Measurements from ENCODE around the gene NPBWR2.

Gene NPBWR2

DNA sequence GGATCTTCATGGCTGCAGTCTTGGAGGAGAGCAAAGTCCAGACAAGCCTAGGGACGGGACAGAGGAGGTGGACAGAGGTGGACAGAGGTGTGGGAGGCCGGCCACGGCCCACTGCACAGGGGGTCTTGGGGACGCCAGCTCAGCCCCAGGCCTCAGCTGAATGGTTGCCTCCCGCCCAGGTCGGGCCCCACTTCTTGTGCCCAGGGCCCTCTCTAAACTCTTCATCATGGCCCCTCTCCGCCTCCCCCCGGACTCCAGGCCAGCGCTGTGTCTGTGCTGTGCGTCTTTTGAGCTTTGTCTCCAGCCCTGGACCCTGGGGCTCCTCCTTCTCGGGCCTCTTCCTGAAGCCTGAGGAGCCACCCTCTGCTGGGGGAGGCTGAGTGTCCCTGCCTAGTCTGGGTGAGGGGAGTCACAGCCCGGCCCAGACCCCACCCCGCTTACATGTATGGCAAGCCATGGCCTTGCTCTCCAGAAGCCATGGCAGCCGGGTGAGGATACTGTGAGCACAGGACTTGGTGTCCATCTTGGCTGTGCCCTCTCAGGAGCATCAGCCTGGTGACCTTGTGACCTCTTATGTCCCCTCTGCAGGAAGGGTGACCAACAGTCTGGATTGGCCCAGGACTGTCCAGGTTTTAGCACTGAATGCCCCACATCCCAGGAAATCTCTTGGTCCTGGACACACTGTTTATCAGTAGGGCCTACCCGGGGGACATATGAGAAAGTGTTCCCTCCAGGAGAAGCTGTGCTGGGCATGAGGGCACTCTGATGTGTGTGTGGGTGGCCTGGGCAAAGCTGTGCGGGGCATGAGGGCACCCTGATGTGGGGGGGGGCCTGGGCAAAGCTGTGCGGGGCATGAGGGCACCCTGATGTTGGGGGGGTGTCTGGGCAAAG, 9.4 kb upstream of the NPBWR2 start:
- DNase-seq = no peak

DNA sequence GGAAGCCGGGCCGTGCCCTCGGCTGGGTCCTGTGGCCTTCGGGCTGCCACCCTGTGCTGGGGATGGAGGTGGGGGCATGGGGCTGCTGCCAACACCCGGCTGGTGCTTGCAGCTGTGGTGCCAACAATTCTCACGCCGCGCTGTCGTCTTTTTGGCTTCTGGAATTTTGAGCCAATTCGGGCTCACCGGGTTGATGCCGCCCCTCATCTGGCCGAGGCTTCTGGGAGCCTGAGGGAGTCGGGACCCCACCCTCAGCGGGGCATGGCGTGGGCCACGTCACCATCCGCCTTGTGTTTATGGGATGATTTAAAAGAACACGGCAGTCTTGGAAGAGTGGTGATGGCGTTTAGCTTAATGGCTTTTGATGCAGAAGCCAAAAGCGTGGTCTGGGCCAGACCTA, 8.7 kb upstream of the NPBWR2 start:
- DNase-seq = no peak

DNA sequence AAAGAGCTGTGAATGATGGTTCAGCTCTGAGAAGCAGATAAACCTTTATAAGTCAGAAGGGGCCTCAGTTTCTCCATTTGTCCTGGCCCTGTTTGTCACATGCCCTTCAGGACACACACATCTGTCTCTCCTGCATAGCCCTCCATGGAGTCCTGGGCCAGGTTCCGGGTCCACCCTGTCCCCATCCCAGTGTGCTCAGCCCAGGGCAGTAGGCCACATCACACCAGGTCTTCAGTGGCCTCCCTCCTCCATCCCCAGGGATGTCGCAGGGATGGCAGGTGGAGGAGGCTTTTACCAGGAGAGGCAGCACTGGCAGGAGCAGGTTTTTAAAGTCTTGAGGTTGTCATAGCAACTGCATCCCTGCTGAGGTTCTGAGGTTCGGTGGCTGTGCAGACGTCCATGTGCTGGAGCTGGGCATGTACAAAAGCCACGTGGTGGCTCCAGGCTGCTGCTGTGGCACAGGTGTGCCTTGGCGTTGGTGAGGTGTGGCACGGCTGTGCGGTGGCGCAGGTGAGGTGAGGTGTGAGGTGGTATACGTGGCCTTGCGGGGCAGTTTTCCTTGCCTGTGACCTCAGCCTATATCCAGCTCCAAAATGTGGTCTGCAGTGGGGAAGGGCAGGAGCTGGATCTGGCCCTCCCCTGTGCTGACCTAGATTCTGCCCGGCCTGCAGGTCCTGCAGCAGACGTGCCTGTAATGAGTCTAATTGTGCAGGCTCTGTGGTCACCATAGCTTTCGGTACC, 8.0 kb upstream of the NPBWR2 start:
- DNase-seq = no peak

DNA sequence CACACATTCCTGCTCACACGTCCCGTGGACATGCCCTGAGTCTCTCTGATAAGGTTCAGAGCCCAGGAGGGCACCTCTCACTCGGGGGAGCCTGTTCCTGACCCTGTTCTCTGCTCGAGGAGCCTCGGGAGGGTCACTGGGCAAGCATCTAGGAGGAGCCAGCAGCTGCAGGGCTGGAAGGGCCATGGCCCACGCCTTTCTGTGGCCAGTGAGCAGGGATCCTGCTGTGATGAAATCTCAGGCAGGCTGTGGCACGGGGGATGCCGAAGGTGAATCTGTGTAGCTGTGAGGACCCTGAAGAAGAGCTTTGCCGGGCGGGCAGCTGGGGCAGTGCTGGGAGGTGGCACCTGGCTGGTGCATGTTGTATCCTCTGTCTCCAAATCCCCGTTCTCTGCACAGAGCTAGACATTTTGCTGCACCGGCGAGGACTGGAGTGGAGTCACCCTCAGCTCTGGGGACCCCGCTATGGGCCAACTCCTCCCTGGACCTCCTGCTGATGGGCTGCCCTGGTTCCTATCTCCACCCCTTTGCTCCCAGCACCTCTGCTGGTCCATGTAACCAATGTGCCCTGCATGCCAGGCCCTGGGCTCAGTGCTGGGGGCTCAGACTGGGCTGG, 7.1 kb upstream of the NPBWR2 start:
- DNase-seq = no peak

DNA sequence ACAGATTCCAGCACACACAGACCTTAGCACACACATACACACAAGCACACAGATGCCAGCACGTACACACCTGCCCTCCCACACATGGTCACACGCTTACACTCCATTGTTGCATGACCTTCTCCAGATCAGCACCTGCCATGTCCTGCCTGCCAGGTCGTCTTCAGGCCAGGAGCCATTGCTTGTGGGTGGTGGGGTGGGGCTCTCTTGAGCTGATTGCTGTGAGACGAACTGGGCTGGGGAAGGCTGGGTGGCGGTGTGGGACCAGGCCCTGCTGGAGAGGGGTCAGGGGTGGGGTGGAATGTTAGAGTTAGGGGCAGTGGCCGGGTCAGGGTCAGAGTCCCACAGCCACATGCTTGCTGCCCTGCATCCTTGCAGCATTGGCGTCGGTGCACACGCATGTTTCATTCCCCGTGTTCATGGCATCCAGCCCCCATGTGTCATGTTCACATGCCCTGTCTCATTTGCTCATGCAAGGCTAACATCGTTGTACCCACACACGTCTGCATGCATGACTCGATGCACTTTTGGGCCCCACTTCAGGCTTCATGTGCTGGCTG, 6.5 kb upstream of the NPBWR2 start:
- DNase-seq = no peak

DNA sequence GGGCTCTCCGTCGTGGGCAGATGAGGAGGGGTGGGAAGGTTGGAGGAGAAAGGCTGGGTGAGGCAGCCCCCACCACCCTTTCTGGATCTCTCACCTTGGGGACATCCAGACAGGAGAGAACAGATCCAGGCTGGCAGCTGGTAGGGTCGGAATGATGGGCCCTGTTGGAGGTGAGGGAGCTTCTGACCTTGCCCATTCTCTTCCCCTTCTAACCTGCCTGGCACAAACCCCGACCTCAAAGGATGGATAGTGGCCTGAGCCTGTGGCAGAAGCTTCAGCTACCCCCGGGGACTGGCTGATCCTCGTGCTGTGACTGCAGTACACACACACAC, 6.0 kb upstream of the NPBWR2 start:
- no peak for DNase-seq

DNA sequence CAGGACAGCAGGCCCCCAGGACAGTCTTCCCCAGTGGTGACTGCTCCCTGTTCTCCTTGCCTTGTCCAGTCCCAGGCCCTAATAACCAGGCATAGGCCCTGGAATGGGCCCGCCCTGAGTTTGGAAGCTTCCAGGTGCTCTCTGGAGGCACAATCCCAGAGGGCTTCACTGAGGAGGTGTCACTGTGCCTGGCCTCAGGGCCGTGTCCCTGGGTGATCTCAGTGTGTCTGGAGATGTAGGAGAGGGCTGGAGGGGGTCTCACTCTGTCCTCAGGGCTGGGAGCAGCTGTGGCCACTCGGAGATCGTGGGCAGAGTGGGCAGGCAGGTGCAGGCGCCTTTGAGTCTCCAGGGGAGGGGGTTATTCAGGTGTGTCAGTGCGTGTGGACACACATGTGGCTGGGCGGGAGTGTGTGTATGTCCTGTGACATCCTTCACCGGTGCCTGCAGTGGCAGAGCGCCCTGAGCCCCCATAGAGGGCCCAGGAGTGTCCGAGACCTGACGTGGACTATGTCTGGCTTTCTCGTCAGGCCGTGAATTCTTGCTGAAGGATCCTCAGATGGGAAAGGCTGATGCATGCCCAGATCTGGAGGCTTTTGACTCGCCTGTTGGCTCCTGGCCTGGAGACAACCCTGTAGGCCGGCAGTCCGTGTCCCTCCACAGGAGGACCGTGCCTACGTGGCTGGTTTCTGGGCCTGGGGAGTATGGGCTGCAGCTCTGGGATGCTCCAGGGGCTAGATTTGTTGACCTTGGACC, 5.5 kb upstream of the NPBWR2 start:
- no peak for DNase-seq

DNA sequence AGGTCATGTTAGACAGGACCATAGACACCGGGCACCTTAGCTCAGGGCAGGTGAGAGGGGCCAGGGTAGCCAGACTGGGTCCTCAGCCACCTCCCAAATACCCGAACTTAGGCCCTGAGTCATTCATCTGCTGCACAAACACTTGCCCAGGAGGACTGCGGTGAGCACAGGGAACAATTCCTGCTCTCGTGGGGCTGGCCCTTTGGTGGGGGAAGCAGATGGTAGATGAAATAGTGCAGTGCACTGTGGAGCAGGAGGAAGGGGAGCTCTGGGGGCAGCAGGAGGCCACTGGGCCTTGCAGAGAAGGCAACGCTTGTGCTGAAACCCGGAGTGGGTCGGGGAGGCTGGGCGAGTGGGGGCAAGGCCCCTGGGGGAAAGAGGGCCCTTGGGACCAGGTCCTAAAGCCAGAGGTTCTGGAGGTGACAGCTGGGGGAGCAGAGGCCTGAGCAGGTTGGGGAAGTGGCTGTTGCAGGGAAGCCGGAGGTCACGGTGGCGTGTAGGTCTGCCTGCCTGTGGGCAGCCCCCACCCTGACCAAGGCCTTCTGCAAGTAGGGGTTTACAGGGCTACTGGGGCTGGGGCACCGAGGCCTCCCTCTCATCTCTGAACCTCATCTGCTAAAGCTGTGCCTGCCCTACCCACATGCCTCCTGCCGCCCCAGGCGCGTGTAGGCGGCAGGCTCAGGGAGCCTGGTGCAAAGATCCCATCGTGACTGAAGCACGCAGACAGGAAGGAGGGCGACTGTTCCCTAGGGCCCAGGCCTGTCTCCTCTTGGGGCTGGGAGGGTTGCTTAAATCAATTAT, 4.7 kb upstream of the NPBWR2 start:
- DNase-seq = no peak

DNA sequence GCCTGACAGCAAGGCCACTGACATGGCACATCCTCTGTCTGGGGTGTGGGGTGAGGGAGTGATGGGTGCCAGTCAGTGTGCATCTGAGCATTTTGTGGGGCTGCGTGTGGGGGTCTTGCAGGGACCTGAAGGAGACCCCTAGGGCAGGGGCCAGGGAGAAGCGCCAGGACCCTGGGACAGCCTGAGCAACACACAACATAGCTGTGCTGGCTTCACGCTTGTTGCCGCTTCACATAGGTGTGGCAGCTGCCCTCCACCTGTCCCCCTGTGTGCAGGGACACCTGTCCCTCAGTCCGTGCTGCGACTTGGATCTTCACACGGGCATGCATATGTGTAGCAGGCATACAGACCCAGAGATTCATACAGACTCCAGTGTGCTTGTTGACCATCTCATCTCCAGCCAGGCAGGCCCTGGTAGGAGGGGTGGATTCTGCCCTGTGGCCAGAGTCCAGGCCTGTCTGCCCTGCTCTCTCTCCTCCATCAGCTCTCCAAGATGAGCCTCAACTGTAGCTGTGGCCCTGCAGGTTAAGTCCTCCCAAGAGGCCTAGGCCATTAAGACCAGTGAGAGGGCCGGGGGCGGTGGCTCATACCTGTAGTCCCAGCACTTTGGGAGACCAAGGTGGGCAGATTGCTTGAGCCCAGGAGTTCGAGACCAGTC, 3.2 kb upstream of the NPBWR2 start:
- DNase-seq = no peak

DNA sequence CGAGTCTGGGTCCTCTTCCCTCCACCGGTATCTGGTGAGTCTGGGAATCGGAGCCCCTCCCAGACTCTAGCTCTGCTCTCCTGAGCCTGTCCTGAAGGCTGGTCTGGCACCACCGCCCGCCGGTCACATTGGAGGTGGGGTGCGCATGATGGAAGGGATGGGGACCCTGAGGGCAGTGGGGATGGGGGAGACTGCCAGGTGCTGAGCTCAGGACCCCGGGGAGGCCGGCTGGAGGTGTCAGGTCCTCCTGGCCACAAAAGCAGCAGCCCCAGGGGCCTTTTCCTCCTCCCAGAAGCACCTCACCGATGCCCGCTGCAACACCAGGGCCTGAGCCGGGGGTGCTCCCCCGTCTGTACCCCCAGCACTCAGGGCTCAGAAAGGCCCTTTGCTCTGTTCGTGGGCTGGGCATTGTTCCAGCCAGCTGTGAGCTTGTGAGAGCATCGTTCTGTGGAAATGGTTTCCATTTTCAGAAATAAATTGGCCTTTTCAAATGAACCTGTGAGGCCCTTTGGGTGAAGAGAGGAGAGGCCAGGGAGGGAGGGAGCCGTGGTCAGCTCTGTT, 2.5 kb upstream of the NPBWR2 start:
- DNase-seq = no peak

DNA sequence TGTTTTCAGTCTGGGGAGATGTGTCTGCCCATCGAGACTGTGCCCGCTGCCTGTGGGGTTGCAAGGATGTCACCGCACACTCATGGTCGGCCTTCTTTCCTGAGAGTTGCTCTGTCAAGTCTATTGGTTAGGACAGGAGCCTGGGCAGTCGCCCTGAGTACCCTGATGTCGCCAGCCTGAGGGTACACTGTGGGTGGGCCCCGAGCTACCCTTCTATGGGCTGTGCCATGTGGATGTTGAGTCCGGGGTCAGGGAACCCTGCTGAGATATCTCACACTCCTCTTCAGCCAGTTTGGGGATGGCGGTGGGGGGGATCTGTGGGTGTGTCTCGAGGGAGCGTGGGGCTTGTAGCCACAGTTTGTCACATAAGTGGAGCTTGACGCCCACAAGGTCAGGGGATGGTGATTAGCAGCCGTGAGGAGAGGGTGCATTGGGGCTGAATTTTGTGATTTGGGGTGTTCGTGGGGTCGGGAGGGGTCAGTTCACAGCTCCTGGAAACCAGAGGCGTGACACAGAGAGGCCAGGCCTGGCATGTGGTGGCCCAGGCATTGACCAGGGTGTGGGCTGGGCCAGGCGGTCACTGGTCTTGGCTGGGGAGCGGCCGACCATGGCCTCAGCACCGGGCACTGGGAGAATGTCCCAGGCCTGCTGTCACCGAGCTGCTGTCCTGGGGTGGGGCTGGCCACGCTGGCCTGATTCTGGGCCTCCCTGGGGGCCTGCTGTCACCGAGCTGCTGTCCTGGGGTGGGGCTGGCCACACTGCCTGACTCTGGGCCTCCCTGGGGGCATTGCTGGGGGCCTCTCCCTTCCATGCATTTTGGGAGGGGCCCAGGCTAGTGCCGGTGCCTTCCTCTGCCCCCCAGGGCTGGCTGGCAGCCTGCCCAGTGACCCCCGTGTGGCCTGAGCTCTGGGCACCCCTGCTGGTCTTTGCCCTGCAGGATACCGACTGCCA, 1.6 kb upstream of the NPBWR2 start:
- DNase-seq = no peak

DNA sequence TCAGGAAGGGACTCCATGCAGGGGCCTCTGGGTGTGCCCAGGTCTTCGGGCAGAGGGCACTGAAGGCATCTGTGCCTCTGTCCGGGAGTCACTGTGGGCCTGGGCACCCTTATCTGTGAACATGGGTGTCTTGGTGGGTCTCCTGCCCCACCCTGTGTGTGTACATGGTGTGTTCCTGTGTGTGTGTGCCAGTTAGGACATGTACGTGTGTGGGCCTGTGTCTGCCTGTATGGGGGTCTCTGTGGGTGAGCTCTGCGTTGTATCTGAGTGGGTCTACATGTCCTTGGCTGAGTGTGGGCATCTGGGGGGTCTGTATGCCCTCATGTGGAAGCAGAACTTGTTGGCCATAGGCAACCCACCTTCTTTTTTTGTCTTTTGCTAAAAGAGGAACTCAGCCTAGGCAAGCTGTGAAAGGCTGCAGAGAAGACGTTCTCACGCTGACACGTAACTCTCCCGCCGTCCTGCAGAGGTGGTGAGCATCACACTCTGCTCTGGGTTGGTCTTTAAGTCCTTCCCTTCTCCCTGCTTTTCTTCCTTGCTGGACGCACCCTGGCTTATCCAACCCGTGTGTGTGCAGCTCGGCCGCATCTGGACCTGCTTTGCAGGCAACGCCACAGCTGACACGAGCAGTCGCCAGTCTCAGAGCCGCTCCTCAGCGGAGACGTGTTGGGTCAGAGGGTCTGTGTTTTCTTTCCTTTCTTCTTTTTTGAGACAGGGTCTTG, 532 bp upstream of the NPBWR2 start:
- no peak for DNase-seq

DNA sequence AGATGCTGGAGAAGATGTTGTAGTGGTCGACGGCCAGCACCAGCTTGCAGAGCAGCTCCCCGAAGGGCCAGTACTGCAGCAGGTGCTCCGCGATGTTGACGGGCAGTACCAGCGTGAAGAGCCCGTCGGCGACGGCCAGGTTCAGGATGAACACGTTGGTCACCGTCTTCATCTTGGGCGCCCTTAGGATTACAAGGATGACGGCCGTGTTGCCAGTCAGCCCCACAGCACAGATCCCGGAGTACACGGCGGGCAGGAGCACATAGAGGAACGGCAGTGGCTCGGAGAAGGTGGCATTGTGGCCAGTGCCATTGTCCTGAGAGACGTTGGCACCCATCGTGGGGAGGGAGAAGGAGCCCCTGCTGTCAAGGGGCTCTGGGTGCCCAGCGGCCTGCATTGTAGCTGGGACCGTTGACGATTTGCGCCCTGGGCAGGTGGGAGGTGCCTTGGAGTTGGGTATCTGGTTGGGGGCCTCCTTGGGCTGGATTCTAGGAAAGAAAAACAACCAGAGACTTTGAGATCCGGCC, 867 bp downstream of the NPBWR2 start:
- no peak for DNase-seq

DNA sequence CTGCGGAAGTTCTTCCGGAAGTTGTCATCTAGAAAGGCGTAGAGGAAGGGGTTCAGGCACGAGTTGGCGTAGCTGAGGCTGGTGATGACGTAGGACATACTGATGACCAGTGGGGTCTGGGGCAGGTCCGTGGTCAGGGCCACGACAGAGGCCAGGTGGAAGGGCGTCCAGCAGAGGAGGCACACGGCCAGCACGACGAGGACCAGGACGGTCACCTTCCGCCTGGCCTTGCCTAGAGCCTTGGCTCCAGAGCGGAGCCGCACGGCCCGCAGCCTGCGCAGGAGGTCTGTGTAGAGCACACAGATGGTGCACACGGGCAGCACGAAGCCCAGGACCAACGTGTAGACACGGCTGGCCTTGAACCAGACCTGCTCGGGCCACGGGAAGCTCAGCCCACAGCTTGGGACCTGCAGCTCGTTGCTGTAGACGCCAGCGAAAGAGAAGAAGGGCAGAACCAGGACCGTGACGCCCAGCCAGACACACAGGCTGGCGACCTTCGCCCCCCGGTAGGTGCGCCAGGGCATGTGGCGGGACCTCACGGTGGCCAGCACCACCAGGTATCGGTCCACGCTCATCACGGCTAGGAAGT, 1.4 kb downstream of the NPBWR2 start:
- no peak for DNase-seq

DNA sequence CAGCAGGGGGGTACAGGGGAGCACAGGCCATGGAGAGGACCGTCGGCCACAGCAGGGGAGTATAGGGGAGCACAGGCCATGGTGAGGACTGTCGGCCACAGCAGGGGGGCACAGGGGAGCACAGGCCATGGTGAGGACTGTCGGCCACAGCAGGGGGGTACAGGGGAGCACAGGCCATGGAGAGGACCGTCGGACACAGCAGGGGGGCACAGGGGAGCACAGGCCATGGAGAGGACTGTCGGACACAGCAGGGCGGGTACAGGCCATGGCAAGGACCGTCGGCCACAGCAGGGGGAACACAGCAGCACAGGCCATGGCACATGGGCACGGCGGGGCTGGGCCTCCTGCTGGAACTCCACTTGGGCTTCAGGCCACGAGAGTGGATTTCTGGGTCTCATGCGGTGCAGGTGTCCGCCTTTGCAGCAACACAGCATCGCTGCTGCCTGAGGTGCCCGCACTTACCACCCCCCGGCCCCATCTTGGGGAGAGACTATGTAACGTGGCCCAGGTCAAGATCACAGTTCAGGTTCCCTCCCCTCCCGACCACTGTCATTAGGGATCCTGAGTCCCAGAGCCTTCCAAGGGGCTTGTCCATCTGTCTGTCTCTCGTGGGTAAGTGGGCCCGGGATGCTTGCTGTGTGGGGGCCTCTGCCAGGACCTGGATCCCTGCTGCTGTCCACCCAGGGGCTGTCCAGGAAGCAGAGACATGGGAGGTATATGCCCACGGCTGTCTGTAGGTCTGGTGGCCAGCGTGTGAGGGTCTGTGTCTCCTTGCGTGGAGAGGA, 2.5 kb downstream of the NPBWR2 start:
- no peak for DNase-seq

DNA sequence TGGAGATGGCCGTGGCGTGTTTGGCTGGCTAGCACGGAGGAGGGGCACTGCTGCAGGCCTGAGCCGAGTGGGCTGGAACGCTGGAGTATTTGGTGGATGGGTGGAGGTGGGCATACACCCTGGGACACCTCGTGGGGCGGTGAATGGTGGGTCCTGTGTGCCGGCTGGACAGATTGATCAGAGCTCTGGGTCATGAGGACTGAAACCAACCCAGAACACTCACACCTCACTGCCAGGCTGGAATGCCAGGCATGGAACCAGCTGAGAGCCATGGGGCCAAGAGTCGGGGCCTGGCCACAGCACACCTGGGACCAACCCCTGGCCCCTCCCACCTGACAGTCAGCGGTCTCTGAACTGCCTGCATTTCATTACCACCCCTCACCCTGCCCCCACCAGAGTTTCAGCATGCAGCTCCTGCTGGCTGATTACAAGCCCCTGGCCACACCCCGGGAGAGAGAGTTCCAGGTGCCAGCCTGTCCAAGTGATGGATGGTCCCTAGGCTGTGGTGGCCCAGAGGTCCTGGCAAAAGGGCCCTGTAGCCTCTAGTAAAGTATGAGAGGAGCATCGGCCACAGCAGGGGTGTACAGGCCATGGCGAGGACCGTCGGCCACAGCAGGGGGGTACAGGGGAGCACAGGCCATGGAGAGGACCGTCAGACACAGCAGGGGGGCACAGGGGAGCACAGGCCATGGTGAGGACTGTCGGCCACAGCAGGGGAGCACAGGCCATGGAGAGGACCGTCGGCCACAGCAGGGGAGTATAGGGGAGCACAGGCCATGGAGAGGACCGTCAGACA, 3.3 kb downstream of the NPBWR2 start:
- no peak for DNase-seq
